IMR-90 (cell line): ENCODE data around the gene EIF4G2. TPM values are rescaled to one million over a fixed set of nuclear protein-coding genes. Genes with fewer than 3 reads are reported as not detected.

Experiments used
- ATAC-seq: fragments of 200-7000 bp; cut with Tn5 transposase; 2 replicates; pipeline ENCODE4 v1.9.1; 2020; ENCODE audit warnings: low read depth, mild to moderate bottlenecking, moderate library complexity
- BruUV-seq: library from RNA; stranded (reverse); fragments of 400-500 nt; replicated peaks from 2 replicates; lab custom pipeline; 2021; lab: Mats Ljungman, UMichigan
- CTCF ChIA-PET: fragments of 300-600 bp; formaldehyde crosslinking; extraction: SDS; loops from one replicate; lab custom pipeline; 2021; ENCODE audit warnings: antibody characterized with exemption; lab: Yijun Ruan, JAX
- POLR2A ChIA-PET: fragments of 300-600 bp; sonication (Branson Sonifier 250); formaldehyde crosslinking; loops from one replicate; lab custom pipeline; 2022; ENCODE audit warnings: antibody characterized with exemption; ENCODE audit not compliant: unreplicated experiment; lab: Charles Lee
- DNase-seq: peaks from one replicate; pipeline ENCODE4 v3.0.0; 2013
- H2AFZ ChIP-seq: replicated peaks from 2 replicates; pipeline ENCODE3; 2013; ENCODE audit warnings: low read length, mild to moderate bottlenecking; ENCODE audit not compliant: poor library complexity
- H2AK5ac ChIP-seq: 2 replicates; pipeline ENCODE4 v1.6.1; 2013; ENCODE audit warnings: low read depth, low read length, inconsistent platforms
- H2AK9ac ChIP-seq: replicated peaks from 2 replicates; pipeline ENCODE3; 2013; ENCODE audit warnings: mild to moderate bottlenecking, low read depth, low read length, moderate library complexity; ENCODE audit not compliant: poor library complexity
- H2BK120ac ChIP-seq: 2 replicates; pipeline ENCODE4 v1.6.1; 2013; ENCODE audit warnings: low read depth, low read length, inconsistent platforms
- H2BK15ac ChIP-seq: 3 replicates; pipeline ENCODE4 v1.6.1; 2013; ENCODE audit warnings: low read depth, low read length, inconsistent platforms
- H2BK20ac ChIP-seq: 2 replicates; pipeline ENCODE4 v1.6.1; 2013; ENCODE audit warnings: low read depth, mild to moderate bottlenecking, inconsistent platforms, low read length, moderate library complexity
- H2BK5ac ChIP-seq: 2 replicates; pipeline ENCODE4 v1.6.1; 2013; ENCODE audit warnings: mild to moderate bottlenecking, low read depth, low read length, inconsistent platforms; ENCODE audit not compliant: poor library complexity, severe bottlenecking
- H3K14ac ChIP-seq: replicated peaks from 2 replicates; pipeline ENCODE4 v1.6.1; 2013; ENCODE audit warnings: low read depth, low read length, inconsistent platforms
- H3K18ac ChIP-seq: 2 replicates; pipeline ENCODE4 v1.6.1; 2013; ENCODE audit warnings: low read depth, low read length, control low read depth
- H3K23ac ChIP-seq: 2 replicates; pipeline ENCODE4 v1.6.1; 2013; ENCODE audit warnings: low read depth, low read length, inconsistent platforms
- H3K27ac ChIP-seq: 2 replicates; pipeline ENCODE4 v1.5.1; 2013; ENCODE audit warnings: mild to moderate bottlenecking, control low read depth, low read length; ENCODE audit not compliant: insufficient read depth
- H3K27me3 ChIP-seq: 2 replicates; pipeline ENCODE4 v1.6.1; 2013; ENCODE audit warnings: low read length; ENCODE audit not compliant: control insufficient read depth, insufficient read depth
- H3K36me3 ChIP-seq: 2 replicates; pipeline ENCODE4 v1.6.1; 2013; ENCODE audit warnings: low read length, mixed read lengths; ENCODE audit not compliant: control insufficient read depth, insufficient read depth
- H3K4ac ChIP-seq: 2 replicates; pipeline ENCODE4 v1.6.1; 2013; ENCODE audit warnings: low read depth, low read length, inconsistent platforms
- H3K4me1 ChIP-seq: 2 replicates; pipeline ENCODE4 v1.6.1; 2013; ENCODE audit warnings: low read length, mixed read lengths; ENCODE audit not compliant: control insufficient read depth, insufficient read depth
- H3K4me2 ChIP-seq: 2 replicates; pipeline ENCODE4 v1.6.1; 2013; ENCODE audit warnings: low read depth, mild to moderate bottlenecking, control low read depth, low read length, moderate library complexity
- H3K4me3 ChIP-seq: 2 replicates; pipeline ENCODE4 v1.5.1; 2013; ENCODE audit warnings: low read depth, mild to moderate bottlenecking, control low read depth, low read length, moderate library complexity; ENCODE audit not compliant: insufficient read depth
- H3K56ac ChIP-seq: 2 replicates; pipeline ENCODE4 v1.6.1; 2013; ENCODE audit warnings: low read length, inconsistent platforms; ENCODE audit not compliant: insufficient read depth; ENCODE audit errors: extremely low read depth
- H3K79me1 ChIP-seq, 2 experiments: 2 replicates each; pipeline ENCODE4 v1.6.1; 2013; ENCODE audit warnings: low read length in 2 of 2, inconsistent platforms in 1 of 2, low read depth in 1 of 2
- H3K9ac ChIP-seq: 2 replicates; pipeline ENCODE4 v1.6.1; 2013; ENCODE audit warnings: low read depth, low read length, control low read depth
- H3K9me1 ChIP-seq: 2 replicates; pipeline ENCODE4 v1.6.1; 2013; ENCODE audit warnings: low read length, inconsistent platforms; ENCODE audit not compliant: insufficient read depth
- H3K9me3 ChIP-seq: 2 replicates; pipeline ENCODE4 v1.6.1; 2013; ENCODE audit warnings: low read length; ENCODE audit not compliant: control insufficient read depth, insufficient read depth
- H4K20me1 ChIP-seq: 2 replicates; pipeline ENCODE4 v1.6.1; 2013; ENCODE audit warnings: low read length, inconsistent platforms; ENCODE audit not compliant: insufficient read depth
- H4K5ac ChIP-seq: 2 replicates; pipeline ENCODE4 v1.6.1; 2013; ENCODE audit warnings: mild to moderate bottlenecking, low read depth, low read length, control low read depth
- H4K8ac ChIP-seq, 2 experiments: 2 replicates each; pipeline ENCODE4 v1.6.1; 2013; ENCODE audit warnings: low read depth in 2 of 2, low read length in 2 of 2, control low read depth in 1 of 2, inconsistent platforms in 1 of 2
- H4K91ac ChIP-seq: 2 replicates; pipeline ENCODE4 v1.6.1; 2013; ENCODE audit warnings: low read depth, low read length, inconsistent platforms; ENCODE audit not compliant: insufficient read depth
- BHLHE40 ChIP-seq: fragments of 150-350 bp; IDR thresholded peaks from 2 replicates; pipeline ENCODE4 v1.6.1; 2016; ENCODE audit warnings: mild to moderate bottlenecking, low read depth, low read length
- CEBPB ChIP-seq: IDR thresholded peaks from 2 replicates; pipeline ENCODE4 v1.6.1; 2012; ENCODE audit warnings: low read depth, low read length, improper control_type of control experiment
- CHD1 ChIP-seq: IDR thresholded peaks from 2 replicates; pipeline ENCODE4 v1.6.1; 2012; ENCODE audit warnings: low read depth, low read length, improper control_type of control experiment
- MXI1 ChIP-seq: IDR thresholded peaks from 2 replicates; pipeline ENCODE4 v1.6.1; 2012; ENCODE audit warnings: low read depth, mild to moderate bottlenecking, low read length, moderate library complexity, borderline replicate concordance
- NFE2L2 ChIP-seq: fragments of 150-350 bp; IDR thresholded peaks from 2 replicates; pipeline ENCODE4 v1.6.1; 2016; ENCODE audit warnings: low read depth, mild to moderate bottlenecking, low read length
- POLR2A ChIP-seq: IDR thresholded peaks from 2 replicates; pipeline ENCODE4 v1.6.1; 2012; ENCODE audit warnings: mild to moderate bottlenecking, low read depth, low read length
- RCOR1 ChIP-seq: IDR thresholded peaks from 2 replicates; pipeline ENCODE4 v1.6.1; 2012; ENCODE audit warnings: mild to moderate bottlenecking, low read length, improper control_type of control experiment; ENCODE audit not compliant: insufficient replicate concordance
- RFX5 ChIP-seq: IDR thresholded peaks from 2 replicates; pipeline ENCODE4 v1.8.0; 2012; ENCODE audit warnings: low read depth, mild to moderate bottlenecking, low read length, moderate library complexity
- SMC3 ChIP-seq: fragments of 150-350 bp; IDR thresholded peaks from 2 replicates; pipeline ENCODE4 v1.6.1; 2016; ENCODE audit warnings: low read depth, mild to moderate bottlenecking, antibody characterized with exemption, low read length, moderate library complexity
- WGBS, 2 experiments: methylation state at CpG; one replicate each; pipeline versions ENCODE4 v1.1.5 to v1.1.7; 2013; ENCODE audit warnings: missing lambda C conversion rate in 2 of 2; ENCODE audit not compliant: insufficient read length in 1 of 2; ENCODE audit errors: extremely low coverage in 2 of 2; 5-methylcytosine and 5-hydroxymethylcytosine counted together
- dilution Hi-C: fragments of 300-500 bp; cut with HindIII; formaldehyde crosslinking; loops from one replicate; pipeline ENCODE4 v1.14.3; 2018; ENCODE audit warnings: low sequenced_read_pairs; ENCODE audit not compliant: unreplicated experiment
- in situ Hi-C: fragments of 300-500 bp; cut with MboI; formaldehyde crosslinking; loops from 3 replicates; pipeline ENCODE4 v1.14.3; 2019; ENCODE audit warnings: low sequenced_read_pairs, inconsistent platforms, mixed read lengths
- intact Hi-C: fragments of 100-400 bp; cut with micrococcal nuclease; formaldehyde crosslinking; loops from 2 replicates; pipeline ENCODE4 v1.10.0; 2022
- polyA plus RNA-seq, 3 experiments: library from polyadenylated mRNA; depleted of rRNA; stranded (reverse); fragments of >200 nt; gene quantifications; 2 replicates each; pipeline ENCODE4 v1.2.3, GENCODE V29; 2012; ENCODE audit warnings: low replicate concordance in 1 of 3
- total RNA-seq: library from RNA; depleted of rRNA; stranded (reverse); fragments of >200 nt; gene quantifications from 2 replicates; pipeline ENCODE4 v1.2.3, GENCODE V29; 2012
- TF ChIP-seq, protein P1 (sequence below): conservative IDR thresholded peaks from 2 replicates; pipeline ENCODE4 v1.5.1; 2012; ENCODE audit warnings: mild to moderate bottlenecking, low read depth, low read length, improper control_type of control experiment
- TF ChIP-seq, protein P2 (sequence below): fragments of 150-350 bp; IDR thresholded peaks from 2 replicates; pipeline ENCODE4 v1.6.1; 2017; ENCODE audit warnings: mild to moderate bottlenecking, antibody characterized with exemption, low read length, low read depth
- TF ChIP-seq, protein P3 (sequence below): fragments of 150-350 bp; IDR thresholded peaks from 2 replicates; pipeline ENCODE4 v1.6.1; 2016; ENCODE audit warnings: low read depth, mild to moderate bottlenecking, low read length, moderate library complexity, borderline replicate concordance

Gene EIF4G2
- total and polyA plus RNA-seq, 2 of the 4 experiments (the other 2 are of a cell fraction): 492 to 1,216 TPM

DNA sequence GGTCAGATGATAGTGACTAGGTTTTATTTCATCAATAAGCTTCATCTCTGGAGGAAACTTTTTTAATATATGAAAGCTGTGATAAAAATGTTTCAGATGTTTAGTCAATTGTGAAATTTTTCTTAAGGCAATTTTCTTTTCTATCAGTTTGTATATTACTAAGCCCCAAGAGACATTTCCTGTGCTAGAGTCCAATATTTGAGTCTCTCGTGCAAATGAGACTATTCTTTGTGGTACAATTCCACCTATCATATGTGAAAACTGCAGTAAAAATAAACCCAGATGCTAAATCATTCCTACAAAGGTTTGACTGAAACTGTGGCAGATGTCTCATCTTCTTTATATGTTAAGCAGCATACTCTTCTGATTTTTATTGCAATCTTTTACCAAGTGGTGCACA, 29.6 kb downstream of the EIF4G2 start:
- in situ Hi-C loops: loop anchor here (25.0 kb wide), 1 partner anchor 1483 kb away; no protein-coding TSS in a partner anchor
- intact Hi-C loops: loop anchor here (1.0 kb wide), 1 partner anchor 28 kb away; no protein-coding TSS in a partner anchor
- H3K9me1 ChIP-seq: peaks cover 11% of the 10 kb centered on the region
- BruUV-seq: no TSS peak
- peak overlapping the region; percentile 65 for H3K4ac ChIP-seq
- peak overlapping the region; percentile 18; the same call in 1 of the 3 replicates for H2BK15ac ChIP-seq
- dilution Hi-C loops: no loop called here
- peaks cover 10% of the 10 kb centered on the region for H3K4me1 ChIP-seq
- peak overlapping the region; percentile 66; the same call in 1 of the 2 replicates for H3K14ac ChIP-seq
- DNase-seq (no peak), ATAC-seq (no peak)
- peak overlapping the region; percentile 46; the same call in 1 of the 2 replicates for H2BK20ac ChIP-seq
- H3K9ac ChIP-seq: peak overlapping the region; percentile 3; the same call in 1 of the 2 replicates
- ChIA-PET POLR2A (interaction anchor here (0.5 to 1.0 kb wide), 2 partner anchors 30 to 1026 kb away, joined by 3 to 5 read pairs; partner anchors contain the start of gene EIF4G2), CTCF (interaction anchor here (1.2 to 1.5 kb wide), 2 partner anchors 9 to 14 kb away, joined by 6 read pairs; no protein-coding TSS in a partner anchor)
- no peaks in the 10 kb centered on the region for H3K27me3 ChIP-seq
- H2BK120ac ChIP-seq: peak overlapping the region; percentile 71
- no peak overlapping the region for H2AK9ac ChIP-seq
- H3K23ac ChIP-seq: peak overlapping the region; percentile 69
- no peak overlapping the region; the same call in 1 of the 2 replicates for H4K91ac ChIP-seq
- TF ChIP-seq CHD1: no peak
- no peak for TF ChIP-seq BHLHE40
- TF ChIP-seq RCOR1: no peak
- TF ChIP-seq MXI1: no peak
- TF ChIP-seq, protein P1, sequence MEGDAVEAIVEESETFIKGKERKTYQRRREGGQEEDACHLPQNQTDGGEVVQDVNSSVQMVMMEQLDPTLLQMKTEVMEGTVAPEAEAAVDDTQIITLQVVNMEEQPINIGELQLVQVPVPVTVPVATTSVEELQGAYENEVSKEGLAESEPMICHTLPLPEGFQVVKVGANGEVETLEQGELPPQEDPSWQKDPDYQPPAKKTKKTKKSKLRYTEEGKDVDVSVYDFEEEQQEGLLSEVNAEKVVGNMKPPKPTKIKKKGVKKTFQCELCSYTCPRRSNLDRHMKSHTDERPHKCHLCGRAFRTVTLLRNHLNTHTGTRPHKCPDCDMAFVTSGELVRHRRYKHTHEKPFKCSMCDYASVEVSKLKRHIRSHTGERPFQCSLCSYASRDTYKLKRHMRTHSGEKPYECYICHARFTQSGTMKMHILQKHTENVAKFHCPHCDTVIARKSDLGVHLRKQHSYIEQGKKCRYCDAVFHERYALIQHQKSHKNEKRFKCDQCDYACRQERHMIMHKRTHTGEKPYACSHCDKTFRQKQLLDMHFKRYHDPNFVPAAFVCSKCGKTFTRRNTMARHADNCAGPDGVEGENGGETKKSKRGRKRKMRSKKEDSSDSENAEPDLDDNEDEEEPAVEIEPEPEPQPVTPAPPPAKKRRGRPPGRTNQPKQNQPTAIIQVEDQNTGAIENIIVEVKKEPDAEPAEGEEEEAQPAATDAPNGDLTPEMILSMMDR: no peak
- no peak for TF ChIP-seq NFE2L2
- TF ChIP-seq, protein P2, sequence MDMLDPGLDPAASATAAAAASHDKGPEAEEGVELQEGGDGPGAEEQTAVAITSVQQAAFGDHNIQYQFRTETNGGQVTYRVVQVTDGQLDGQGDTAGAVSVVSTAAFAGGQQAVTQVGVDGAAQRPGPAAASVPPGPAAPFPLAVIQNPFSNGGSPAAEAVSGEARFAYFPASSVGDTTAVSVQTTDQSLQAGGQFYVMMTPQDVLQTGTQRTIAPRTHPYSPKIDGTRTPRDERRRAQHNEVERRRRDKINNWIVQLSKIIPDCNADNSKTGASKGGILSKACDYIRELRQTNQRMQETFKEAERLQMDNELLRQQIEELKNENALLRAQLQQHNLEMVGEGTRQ: no peak
- TF ChIP-seq, protein P3, sequence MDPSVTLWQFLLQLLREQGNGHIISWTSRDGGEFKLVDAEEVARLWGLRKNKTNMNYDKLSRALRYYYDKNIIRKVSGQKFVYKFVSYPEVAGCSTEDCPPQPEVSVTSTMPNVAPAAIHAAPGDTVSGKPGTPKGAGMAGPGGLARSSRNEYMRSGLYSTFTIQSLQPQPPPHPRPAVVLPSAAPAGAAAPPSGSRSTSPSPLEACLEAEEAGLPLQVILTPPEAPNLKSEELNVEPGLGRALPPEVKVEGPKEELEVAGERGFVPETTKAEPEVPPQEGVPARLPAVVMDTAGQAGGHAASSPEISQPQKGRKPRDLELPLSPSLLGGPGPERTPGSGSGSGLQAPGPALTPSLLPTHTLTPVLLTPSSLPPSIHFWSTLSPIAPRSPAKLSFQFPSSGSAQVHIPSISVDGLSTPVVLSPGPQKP: no peak
- no peak for TF ChIP-seq CEBPB
- TF ChIP-seq RFX5: no peak
- TF ChIP-seq POLR2A: no peak
- TF ChIP-seq SMC3: no peak
- H2AFZ ChIP-seq: no peak overlapping the region
- peak overlapping the region; percentile 49 for H3K27ac ChIP-seq
- H4K20me1 ChIP-seq: 0 out of 2 replicates have a peak, but pooled peaks cover 4% of the 10 kb centered on the region
- 0 out of 2 replicates have a peak overlapping the region, but pooled peaks have one; percentile 6 for H2AK5ac ChIP-seq
- H3K18ac ChIP-seq: peak overlapping the region; percentile 57; the same call in 1 of the 2 replicates
- peak overlapping the region; percentile 87 for H2BK5ac ChIP-seq
- no CpG with 5 or more reads among the region's 1 CpG for WGBS, 2 experiments
- no peak overlapping the region for H3K4me3 ChIP-seq
- H3K36me3 ChIP-seq: peaks cover 29% of the 10 kb centered on the region
- 0 out of 4 replicates have a peak, but pooled peaks cover 4 to 5% of the 10 kb centered on the region in 2 experiments for H3K79me1 ChIP-seq
- peak overlapping the region in 1 of 2 experiments; percentile 45; a peak in 1 of 4 replicates for H4K8ac ChIP-seq
- 0 out of 2 replicates have a peak overlapping the region, but pooled peaks have one; percentile 47 for H4K5ac ChIP-seq
- peak overlapping the region; percentile 62; the same call in 1 of the 2 replicates for H3K4me2 ChIP-seq
- H3K9me3 ChIP-seq: no peaks in the 10 kb centered on the region
- peak overlapping the region; percentile 25; the same call in 1 of the 2 replicates for H3K56ac ChIP-seq
